T-helper 17 cell (primary cell): ENCODE results near the gene MYO1G. TPM values are rescaled to one million over a fixed set of nuclear protein-coding genes. Genes with fewer than 3 reads are reported as not detected.

Source experiments
- ATAC-seq: fragments of 150-1000 bp; cut with Tn5 transposase; 2 replicates; pipeline ENCODE4 v1.10.0; 2021; ENCODE audit warnings: mild to moderate bottlenecking, moderate library complexity
- DNase-seq, 3 donors: peaks; one replicate each; pipeline versions ENCODE4 v3.0.0 to v3.0.0-alpha.2; 2020 to 2021
- H3K9me3 ChIP-seq: one replicate; pipeline ENCODE4 v1.7.0; 2013; ENCODE audit warnings: low read length, mild to moderate bottlenecking; ENCODE audit not compliant: control insufficient read depth, poor library complexity, severe bottlenecking
- H3K27ac Mint-ChIP-seq: one replicate; pipeline ENCODE4 v1.8.0; 2022; ENCODE audit warnings: mild to moderate bottlenecking, moderate library complexity, mixed read lengths
- H3K27me3 Mint-ChIP-seq: one replicate; pipeline ENCODE4 v1.8.0; 2022; ENCODE audit warnings: mixed read lengths
- H3K36me3 Mint-ChIP-seq: one replicate; pipeline ENCODE4 v1.8.0; 2022; ENCODE audit warnings: low read depth, mixed read lengths
- H3K4me1 Mint-ChIP-seq: one replicate; pipeline ENCODE4 v1.8.0; 2022; ENCODE audit warnings: mild to moderate bottlenecking, mixed read lengths
- H3K4me3 Mint-ChIP-seq: one replicate; pipeline ENCODE4 v1.8.0; 2022; ENCODE audit warnings: mild to moderate bottlenecking, moderate library complexity, mixed read lengths
- total RNA-seq, 4 donors: library from RNA in 2 of 4; stranded (reverse) in 2 of 4; gene quantifications; one replicate each; pipeline ENCODE4 v1.2.3 and lab custom pipeline; 2022 to 2026

Gene MYO1G
- total RNA-seq, 2 donors from 2014 or later = 245 to 291 TPM

DNA sequence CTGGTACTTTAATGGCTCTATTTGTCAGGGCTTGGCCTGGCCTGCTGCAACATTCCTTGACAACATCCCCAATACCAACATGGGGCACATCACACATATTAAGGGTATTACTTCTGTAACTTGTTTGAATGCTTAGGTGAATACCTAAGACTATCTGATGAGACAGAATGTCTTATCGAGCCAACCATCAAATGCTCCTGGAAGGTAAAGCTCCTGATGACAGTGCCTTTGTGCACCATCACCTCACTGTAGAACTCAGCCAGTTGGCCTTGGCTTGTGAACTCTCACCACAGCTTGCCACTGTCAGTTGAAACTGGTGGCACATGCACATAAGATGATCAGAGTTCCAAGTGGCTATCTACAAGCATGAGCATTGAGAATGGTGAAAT, 3.7 kb upstream of the MYO1G start:
- Mint-ChIP-seq H3K27me3 (no peaks in the 10 kb centered on the region), H3K4me3 (no peak overlapping the region), H3K36me3 (peaks cover 12% of the 10 kb centered on the region), H3K4me1 (peaks cover 63% of the 10 kb centered on the region), H3K27ac (peak overlapping the region; percentile 98)
- no peaks in the 10 kb centered on the region for H3K9me3 ChIP-seq
- no peak for DNase-seq
- no peak for ATAC-seq

DNA sequence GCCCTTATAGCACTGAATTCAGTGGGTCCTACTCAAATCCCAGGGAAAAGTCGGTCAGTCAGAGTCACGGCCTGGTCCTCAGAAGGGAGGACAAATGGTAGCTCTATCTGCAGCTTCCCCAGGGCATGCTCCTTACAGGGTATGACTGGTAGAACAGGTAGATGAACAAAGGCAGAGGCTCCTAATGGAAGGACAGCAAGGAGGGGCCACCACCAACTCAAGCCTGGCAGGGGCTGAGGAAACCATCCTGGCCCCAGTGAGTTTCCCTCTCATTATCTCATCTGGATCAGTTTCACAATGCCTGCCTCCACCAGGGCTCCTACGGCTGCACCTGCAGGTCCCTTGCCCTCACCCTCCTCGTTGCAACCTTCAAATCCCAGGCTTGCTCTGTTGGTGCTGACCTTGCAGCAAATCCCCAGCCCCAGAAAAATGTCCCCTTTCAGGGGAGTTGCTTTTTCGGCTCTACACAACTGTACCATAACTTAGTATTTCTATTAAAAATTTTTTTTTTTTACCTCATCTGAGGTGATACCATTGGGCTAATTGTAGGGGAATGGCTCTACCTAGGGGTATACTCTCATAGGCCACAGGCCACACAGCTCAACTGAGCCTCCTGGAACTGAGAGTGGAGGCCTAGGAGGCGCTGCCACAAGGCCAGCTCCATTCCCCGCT, 2.4 kb upstream of the MYO1G start:
- ATAC-seq (no peak), DNase-seq (no peak)
- H3K9me3 ChIP-seq = no peaks in the 10 kb centered on the region
- Mint-ChIP-seq H3K27ac (peak overlapping the region; percentile 98), H3K27me3 (no peaks in the 10 kb centered on the region), H3K36me3 (peaks cover 12% of the 10 kb centered on the region), H3K4me3 (peak overlapping the region; percentile 98), H3K4me1 (peaks cover 62% of the 10 kb centered on the region)

DNA sequence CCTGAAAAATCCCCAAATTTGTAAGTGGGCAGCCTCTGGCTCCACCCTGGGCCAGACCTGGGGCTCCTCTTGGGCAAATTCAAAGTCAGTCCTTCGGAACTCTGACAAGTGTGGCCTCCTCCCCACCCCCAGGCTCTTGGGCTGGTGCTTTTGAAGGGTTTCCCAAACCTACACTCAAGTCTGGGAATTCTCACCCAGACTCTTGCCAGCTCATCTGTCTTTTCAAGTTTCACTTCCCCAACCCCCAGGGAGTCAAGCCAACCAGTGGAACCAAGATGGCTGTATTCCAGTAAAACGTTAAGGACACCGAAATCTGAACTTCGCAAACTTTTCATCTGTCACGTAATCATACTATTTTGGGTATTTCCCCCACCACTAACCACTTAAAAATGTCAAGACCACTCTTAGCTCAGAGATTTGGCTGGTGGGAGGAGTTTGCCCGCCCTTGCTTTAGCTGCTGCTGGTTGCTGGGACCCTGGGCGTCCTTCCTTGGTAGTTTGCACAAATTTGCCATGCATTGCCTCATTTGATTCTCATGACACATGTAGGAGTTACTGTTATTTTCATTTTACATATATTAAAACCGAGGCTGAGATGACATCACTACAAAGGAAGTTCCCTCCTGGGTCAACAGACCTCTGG, 1.7 kb upstream of the MYO1G start:
- ATAC-seq (peak; percentile 64), DNase-seq (peak; percentile 38 to 69 (median 56))
- Mint-ChIP-seq H3K4me1 (peaks cover 58% of the 10 kb centered on the region), H3K27me3 (no peaks in the 10 kb centered on the region), H3K4me3 (peak overlapping the region; percentile 98), H3K27ac (peak overlapping the region; percentile 98), H3K36me3 (peaks cover 12% of the 10 kb centered on the region)
- H3K9me3 ChIP-seq = no peaks in the 10 kb centered on the region

DNA sequence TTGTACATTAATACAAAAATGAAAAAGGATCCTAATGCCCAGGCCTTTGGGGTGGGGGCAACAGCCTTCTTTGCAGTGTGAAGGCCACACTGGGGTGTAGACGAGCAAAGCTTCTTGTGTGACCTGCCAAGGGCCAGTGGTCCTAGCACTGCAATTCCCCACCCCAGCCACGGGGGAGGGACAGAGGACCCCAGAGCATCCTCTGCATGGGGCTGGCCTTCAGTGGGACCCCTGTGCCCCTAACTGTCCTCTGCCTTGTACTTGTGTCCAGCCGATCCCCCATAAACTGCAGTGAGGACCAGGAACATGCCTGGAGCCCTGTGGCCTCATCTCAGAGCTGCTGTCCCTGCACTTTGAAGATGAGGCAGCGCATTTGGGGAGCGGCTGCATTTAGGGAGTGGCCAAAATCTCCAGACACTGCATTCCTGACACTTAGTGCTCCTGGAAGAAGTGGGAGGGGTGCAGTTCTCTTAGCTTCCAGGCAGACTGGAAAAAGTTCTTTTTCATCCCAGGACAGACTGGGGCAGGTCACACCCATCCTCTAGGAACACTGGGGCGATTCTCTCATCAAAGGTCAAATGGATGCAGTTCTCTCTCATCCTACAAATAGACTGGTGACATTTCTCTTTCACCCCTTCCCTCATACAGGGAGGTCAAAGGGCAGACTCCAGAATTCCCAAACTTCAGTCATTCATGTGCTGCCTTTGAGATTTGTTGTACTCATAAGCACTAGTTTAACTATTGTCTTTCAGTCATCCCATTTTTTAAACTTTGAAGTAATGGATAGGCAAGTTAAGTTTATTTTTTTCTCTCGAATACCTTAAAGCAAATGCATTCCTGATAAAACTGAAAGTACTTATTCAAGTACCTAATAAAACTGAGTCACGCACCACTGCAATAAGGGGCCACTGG, 922 bp upstream of the MYO1G start:
- no peaks in the 10 kb centered on the region for H3K9me3 ChIP-seq
- H3K27ac Mint-ChIP-seq = peak overlapping the region; percentile 98
- peak overlapping the region; percentile 98 for H3K4me3 Mint-ChIP-seq
- H3K27me3 Mint-ChIP-seq = no peaks in the 10 kb centered on the region
- no peak for DNase-seq
- peaks cover 11% of the 10 kb centered on the region for H3K36me3 Mint-ChIP-seq
- peaks cover 52% of the 10 kb centered on the region for H3K4me1 Mint-ChIP-seq
- no peak for ATAC-seq

DNA sequence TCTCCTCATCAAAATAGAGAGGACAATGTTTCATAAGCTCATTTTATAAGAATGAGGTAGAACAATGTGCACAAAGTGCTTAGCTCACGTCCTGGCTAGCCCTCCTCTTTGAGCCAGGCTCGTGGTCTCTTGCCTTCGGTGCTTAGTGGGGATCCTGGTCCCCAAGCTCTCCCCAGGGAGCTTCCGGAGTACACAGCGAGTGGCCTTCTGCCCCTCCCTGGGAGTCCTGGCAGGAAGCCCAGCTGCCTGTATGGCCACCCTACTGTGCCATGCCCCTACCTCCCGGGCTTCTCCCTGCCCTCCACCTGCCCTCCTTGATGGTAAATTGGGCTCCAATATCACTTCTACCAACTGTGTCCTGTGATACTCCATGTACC, 868 bp downstream of the MYO1G start:
- ATAC-seq (no peak), DNase-seq (no peak)
- peak overlapping the region; percentile 98 for H3K4me3 Mint-ChIP-seq
- peaks cover 40% of the 10 kb centered on the region for H3K4me1 Mint-ChIP-seq
- H3K27me3 Mint-ChIP-seq = no peaks in the 10 kb centered on the region
- peaks cover 6% of the 10 kb centered on the region for H3K36me3 Mint-ChIP-seq
- peak overlapping the region; percentile 98 for H3K27ac Mint-ChIP-seq
- no peaks in the 10 kb centered on the region for H3K9me3 ChIP-seq

DNA sequence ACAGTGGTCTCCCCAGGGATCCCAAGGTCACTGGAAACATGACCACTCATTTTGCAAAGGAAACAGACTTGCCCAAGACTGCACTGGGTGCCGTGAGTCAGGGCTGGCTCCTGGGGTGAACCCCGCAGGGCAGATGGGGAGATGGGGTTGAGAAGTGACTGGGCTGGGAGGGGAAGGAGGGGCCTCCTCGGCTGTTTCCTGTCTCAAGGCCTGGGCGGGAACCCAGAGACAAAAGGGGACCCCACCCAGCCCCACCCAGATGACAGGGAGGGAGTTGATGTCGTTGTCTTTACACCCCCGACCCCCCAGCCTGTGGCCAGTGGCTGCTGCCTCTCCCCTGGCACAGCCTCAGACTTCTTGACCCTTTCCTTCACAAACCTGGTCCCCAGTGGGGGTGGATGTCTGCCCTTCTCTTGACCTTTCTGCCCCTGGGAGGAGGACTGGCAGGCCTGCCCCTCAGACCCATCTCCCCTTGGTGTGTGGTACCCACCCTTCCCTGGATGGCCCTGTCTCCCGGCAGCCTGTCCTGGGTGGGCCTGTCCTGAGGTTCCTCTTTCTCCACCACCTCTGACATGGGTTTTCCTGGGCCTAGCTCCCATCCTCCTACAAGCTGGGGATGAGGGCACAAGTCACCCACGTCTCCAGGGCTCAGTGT, 1.4 kb downstream of the MYO1G start:
- DNase-seq (peak in 2 of 3 donors; percentile 43 to 57), ATAC-seq (peak; percentile 32)
- H3K27me3 Mint-ChIP-seq = no peaks in the 10 kb centered on the region
- peak overlapping the region; percentile 98 for H3K27ac Mint-ChIP-seq
- no peaks in the 10 kb centered on the region for H3K9me3 ChIP-seq
- H3K4me3 Mint-ChIP-seq = peak overlapping the region; percentile 98
- H3K4me1 Mint-ChIP-seq = peaks cover 40% of the 10 kb centered on the region
- H3K36me3 Mint-ChIP-seq = peaks cover 6% of the 10 kb centered on the region

DNA sequence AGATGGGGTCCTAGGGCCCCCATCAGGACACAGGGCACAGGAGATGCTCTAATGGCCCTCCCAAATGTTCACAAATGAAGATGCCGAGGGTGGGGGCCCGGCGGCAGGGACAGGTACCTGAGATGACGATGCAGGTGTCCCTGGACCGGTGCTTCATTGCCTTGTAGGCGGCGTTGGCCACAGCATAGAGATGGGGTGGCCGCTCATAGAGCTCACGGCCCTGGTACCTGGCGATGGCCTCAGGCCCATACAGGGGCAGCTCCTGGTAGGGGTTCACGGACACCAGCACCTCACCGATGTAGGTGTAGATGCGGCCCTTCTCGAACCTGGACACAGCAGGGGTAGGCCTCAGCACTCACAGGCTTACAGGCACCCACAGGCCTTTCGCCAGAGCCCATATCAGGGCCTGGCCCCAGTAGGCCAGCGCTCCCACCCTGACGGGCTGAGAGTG, 2.0 kb downstream of the MYO1G start:
- peak overlapping the region; percentile 98 for H3K4me3 Mint-ChIP-seq
- no peaks in the 10 kb centered on the region for H3K27me3 Mint-ChIP-seq
- ATAC-seq (no peak), DNase-seq (no peak)
- H3K27ac Mint-ChIP-seq = peak overlapping the region; percentile 98
- H3K36me3 Mint-ChIP-seq = peaks cover 6% of the 10 kb centered on the region
- H3K9me3 ChIP-seq = no peaks in the 10 kb centered on the region
- peaks cover 46% of the 10 kb centered on the region for H3K4me1 Mint-ChIP-seq

DNA sequence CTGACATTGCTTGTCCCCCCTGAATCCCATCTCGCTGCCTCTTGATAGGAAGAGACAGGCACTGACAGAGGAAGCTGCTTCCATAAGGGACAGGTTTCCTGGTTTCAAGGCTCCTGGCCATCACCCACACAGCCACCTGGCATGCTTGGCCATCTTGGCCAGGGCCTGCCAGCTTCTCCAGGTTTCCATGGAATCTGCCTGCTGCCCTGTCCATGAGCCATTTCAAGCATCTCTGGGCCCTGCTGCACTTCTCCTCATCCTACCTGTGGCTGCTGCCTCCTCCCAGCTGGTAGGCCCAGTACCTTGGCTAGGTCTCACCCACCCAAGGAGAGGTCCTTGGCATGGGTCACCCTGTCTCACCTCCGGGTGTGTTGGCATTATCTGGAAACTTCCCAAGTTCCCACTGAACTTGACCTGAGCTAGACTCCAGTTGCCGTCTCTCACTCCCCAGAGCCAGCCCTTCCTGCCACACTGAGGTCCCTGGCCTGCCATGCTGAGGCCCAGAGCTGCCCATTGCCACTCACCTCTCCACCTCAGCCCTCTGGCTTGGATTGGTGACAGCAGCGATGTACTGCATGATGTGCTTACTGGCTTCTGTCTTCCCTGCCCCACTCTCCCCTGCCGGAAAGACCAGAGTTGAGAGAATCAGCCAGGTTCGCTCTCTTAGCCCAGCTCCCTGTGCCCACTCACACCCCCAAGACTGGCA, 2.6 kb downstream of the MYO1G start:
- Mint-ChIP-seq H3K4me1 (peaks cover 45% of the 10 kb centered on the region), H3K27ac (peak overlapping the region; percentile 98), H3K4me3 (peak overlapping the region; percentile 98), H3K36me3 (peaks cover 6% of the 10 kb centered on the region), H3K27me3 (no peaks in the 10 kb centered on the region)
- H3K9me3 ChIP-seq = no peaks in the 10 kb centered on the region
- DNase-seq (no peak), ATAC-seq (no peak)

DNA sequence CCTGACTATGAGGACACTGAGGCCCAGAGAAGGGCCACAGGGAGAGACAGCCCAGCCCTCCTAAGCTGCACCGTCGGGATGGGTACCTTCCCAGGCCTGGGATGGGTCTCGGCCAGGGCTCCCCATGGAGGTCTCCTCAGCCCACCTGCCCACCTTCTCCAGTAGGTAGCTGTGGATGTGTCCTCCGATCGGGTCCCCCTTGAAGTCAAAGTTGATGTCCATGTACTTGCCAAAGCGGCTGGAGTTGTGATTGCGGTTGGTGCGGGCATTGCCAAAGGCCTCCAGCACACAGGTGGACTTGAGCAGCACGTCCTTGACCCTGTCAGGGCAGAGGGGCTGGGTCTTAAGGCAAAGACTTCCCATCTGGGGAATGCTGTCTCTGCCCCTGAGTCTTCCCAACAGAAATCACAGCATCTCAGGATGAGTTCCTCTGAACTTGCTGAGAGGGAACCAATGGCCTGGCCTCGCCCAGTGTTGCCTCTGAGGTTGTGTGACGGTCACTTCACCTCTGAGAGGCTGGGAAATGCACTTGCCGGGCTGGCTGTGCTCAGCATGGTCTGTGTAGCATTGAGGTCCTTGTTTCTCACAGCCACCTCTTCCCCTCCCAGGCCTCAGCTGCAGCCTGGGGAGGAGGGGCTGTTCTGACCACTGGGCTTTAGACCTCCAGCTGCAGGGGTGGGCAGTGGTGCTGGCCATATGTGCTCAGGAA, 3.3 kb downstream of the MYO1G start:
- H3K9me3 ChIP-seq = no peaks in the 10 kb centered on the region
- H3K4me3 Mint-ChIP-seq = no peak overlapping the region
- H3K27me3 Mint-ChIP-seq = no peaks in the 10 kb centered on the region
- H3K36me3 Mint-ChIP-seq = peaks cover 6% of the 10 kb centered on the region
- DNase-seq = no peak
- no peak for ATAC-seq
- peak overlapping the region; percentile 98 for H3K27ac Mint-ChIP-seq
- H3K4me1 Mint-ChIP-seq = peaks cover 38% of the 10 kb centered on the region

DNA sequence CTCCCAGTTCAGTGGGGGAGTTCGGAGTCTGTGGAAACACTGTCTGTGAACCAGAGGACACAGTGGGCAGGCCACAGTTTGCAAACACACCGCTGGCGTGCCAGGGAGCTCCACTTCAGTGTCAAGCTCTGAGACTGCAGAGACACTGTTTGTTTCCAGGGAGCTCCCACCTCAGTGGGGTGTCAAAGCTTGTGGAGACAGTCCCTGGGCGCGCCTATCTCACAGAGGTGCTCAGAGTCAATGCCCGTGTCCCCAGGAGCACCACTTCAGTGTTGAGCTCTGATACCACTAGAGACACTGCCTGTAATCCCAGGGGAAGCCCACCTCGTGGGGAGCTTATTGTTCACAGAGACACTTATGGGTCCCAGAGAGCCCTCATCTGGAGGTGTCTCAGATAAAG, 4.3 kb downstream of the MYO1G start:
- H3K36me3 Mint-ChIP-seq = peaks cover 6% of the 10 kb centered on the region
- peak overlapping the region; percentile 82 for H3K27ac Mint-ChIP-seq
- no peaks in the 10 kb centered on the region for H3K9me3 ChIP-seq
- no peak overlapping the region for H3K4me3 Mint-ChIP-seq
- H3K4me1 Mint-ChIP-seq = peaks cover 33% of the 10 kb centered on the region
- no peaks in the 10 kb centered on the region for H3K27me3 Mint-ChIP-seq
- DNase-seq (no peak), ATAC-seq (no peak)

DNA sequence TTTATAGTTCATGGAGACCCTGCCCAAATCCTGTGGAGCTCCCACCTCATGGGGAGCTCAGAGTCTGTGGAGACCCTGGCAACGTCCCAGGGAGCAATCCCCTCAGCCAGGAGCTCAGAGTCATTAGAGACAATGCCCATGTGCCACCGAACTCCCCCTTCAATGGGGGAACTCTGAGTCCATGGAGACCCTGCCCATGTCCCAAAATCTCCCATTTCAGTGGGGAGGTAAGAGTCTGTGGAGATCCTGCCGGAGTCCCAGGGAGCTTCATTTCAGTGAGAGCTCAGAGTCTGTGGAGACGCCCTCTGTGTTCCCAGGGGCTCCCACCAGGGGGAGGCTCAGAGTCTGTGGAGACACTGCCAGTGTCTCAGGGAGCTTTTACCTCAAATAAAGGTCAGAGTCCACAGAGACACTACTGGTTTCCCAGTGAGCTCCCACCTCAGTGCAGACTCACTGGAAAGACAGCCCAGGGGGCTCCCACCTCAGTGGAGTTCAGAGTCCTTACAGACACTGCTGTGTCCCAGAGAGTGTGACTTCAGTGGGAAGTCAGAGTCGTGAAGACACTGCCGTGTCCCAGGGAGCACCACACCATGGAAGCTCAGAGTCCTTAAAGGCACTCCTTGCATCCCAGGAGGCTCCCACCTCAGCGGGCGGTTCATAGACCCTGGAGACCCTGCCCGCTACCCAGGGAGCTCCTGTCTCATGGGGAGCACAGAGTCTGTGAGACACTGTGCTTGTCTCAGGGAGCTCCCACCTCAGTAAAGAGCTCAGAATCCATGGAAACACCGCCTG, 5.0 kb downstream of the MYO1G start:
- H3K36me3 Mint-ChIP-seq = peaks cover 5% of the 10 kb centered on the region

More for the DNA sequence above, 5.0 kb downstream of the MYO1G start:
- DNase-seq (peak; percentile 40 to 50 (median 42)), ATAC-seq (peak; percentile 44)
- no peaks in the 10 kb centered on the region for H3K9me3 ChIP-seq
- Mint-ChIP-seq H3K4me1 (peaks cover 26% of the 10 kb centered on the region), H3K27ac (peak overlapping the region; percentile 82), H3K27me3 (no peaks in the 10 kb centered on the region), H3K4me3 (no peak overlapping the region)
